Natural killer cell (primary cell): Measurements from ENCODE around the gene ZSCAN26. TPM values are rescaled to one million over a fixed set of nuclear protein-coding genes. Genes with fewer than 3 reads are reported as not detected.

ENCODE experiments used
- ATAC-seq, 3 donors: fragments of 150-1000 bp in 2 of 3; fragments of 200-7000 bp in 1 of 3; cut with Tn5 transposase; 1 replicate in 1 of 3; 2 replicates in 2 of 3; pipeline ENCODE4 v1.10.0; 2021; ENCODE audit warnings: mild to moderate bottlenecking in 2 of 3, moderate library complexity in 2 of 3
- DNase-seq, 2 donors: peaks; one replicate each; pipeline versions ENCODE4 v3.0.0 to v3.0.0-alpha.2; 2013 to 2021; ENCODE audit warnings: mixed read lengths in 1 of 2
- H3K27ac ChIP-seq: one replicate; pipeline ENCODE4 v1.5.1; 2013; ENCODE audit warnings: mild to moderate bottlenecking, low read length
- H3K27me3 ChIP-seq: one replicate; pipeline ENCODE4 v1.6.1; 2013; ENCODE audit warnings: low read length; ENCODE audit not compliant: control insufficient read depth, insufficient read depth
- H3K36me3 ChIP-seq: one replicate; pipeline ENCODE4 v1.6.1; 2013; ENCODE audit warnings: low read length; ENCODE audit not compliant: control insufficient read depth, insufficient read depth
- H3K4me1 ChIP-seq: one replicate; pipeline ENCODE4 v1.6.1; 2013; ENCODE audit warnings: low read length; ENCODE audit not compliant: control insufficient read depth, insufficient read depth
- H3K4me3 ChIP-seq: one replicate; pipeline ENCODE4 v1.5.1; 2013; ENCODE audit warnings: low read length
- H3K9me3 ChIP-seq: one replicate; pipeline ENCODE4 v1.6.1; 2013; ENCODE audit warnings: low read length; ENCODE audit not compliant: control insufficient read depth, insufficient read depth
- H3K27ac Mint-ChIP-seq, 2 donors: one replicate each; pipeline ENCODE4 v1.8.0; 2022; ENCODE audit warnings: mild to moderate bottlenecking in 2 of 2, mixed read lengths in 2 of 2, moderate library complexity in 1 of 2
- H3K27me3 Mint-ChIP-seq, 2 donors: one replicate each; pipeline ENCODE4 v1.8.0; 2022; ENCODE audit warnings: low read depth in 2 of 2, mixed read lengths in 2 of 2
- H3K36me3 Mint-ChIP-seq: one replicate; pipeline ENCODE4 v1.8.0; 2022; ENCODE audit warnings: mixed read lengths
- H3K4me1 Mint-ChIP-seq, 2 donors: one replicate each; pipeline ENCODE4 v1.8.0; 2022; ENCODE audit warnings: mixed read lengths in 2 of 2
- H3K4me3 Mint-ChIP-seq: one replicate; pipeline ENCODE4 v1.8.0; 2022; ENCODE audit warnings: mild to moderate bottlenecking, moderate library complexity, mixed read lengths
- H3K9me3 Mint-ChIP-seq, 2 donors: one replicate each; pipeline ENCODE4 v1.8.0; 2022; ENCODE audit warnings: mixed read lengths in 2 of 2
- WGBS: methylation state at CpG from one replicate; pipeline ENCODE4 v1.1.7; 2013; ENCODE audit warnings: missing lambda C conversion rate; ENCODE audit not compliant: insufficient coverage; 5-methylcytosine and 5-hydroxymethylcytosine counted together
- intact Hi-C: fragments of 100-400 bp; cut with micrococcal nuclease; formaldehyde crosslinking; loops from one replicate; pipeline ENCODE4 v1.14.2; 2022
- total RNA-seq, 4 donors: library from RNA; stranded (reverse); fragments of 120-200 nt in 1 of 4; gene quantifications; one replicate each; pipeline versions ENCODE4 v1.2.3 to v1.2.4, GENCODE V29; 2013 to 2022
- TF ChIP-seq, protein P1 (sequence below): fragments of 200-600 bp; IDR thresholded peaks from one replicate; pipeline ENCODE4 v1.8.0; 2022; ENCODE audit warnings: antibody characterized with exemption

ZSCAN26 gene
- total RNA-seq, result 10 to 100 TPM; 13.7 to 24.4 (median 15.4) TPM
- total RNA-seq (2013), result 30.6 TPM

DNA sequence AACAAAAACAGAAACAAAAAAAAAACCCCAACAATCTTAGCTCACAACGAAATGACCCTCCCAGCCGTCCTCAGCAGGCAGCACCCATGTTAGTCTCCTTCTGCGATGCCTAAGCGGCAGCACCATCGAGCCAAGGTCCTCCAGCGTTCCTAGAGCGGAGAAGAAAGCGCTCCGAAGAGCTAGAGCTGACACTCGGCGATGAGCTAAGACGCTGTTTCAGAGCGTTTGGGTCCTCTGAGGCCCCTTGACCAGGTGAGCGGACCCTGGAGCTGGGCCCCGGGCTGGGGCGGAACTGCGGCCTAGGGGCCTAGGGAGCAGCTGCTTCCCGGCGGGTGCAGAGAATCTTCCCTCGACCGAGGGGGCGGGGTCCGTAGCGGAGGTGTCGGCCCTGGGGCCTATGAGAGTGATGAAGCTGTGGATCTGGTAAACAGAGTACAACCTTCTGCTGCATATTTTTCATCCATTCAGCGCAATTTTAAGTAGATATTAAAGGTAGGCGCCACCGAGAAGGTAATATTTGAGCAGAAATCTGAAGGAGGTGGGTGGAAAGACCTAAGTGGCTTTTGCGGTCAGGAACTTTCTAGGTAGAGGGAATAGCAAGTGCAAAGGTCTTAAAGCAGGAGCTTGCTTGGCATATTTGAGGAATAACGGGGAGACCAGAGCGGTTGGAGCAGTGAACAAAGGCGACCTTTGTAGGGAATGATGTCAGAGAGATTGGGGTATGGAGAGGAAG is at the start of gene ZSCAN26:
Gene ZSCAN26 (plus strand): TSS at position 182 of the 733 bp plus-strand sequence. CDS start 4,777 bp downstream, outside the sequence.
- ATAC-seq (peak; percentile 96 to 97 (median 96)), DNase-seq (peak; percentile 83 to 93)
- under 1% methylated on average over 32 of the region's 32 CpGs for WGBS
- Mint-ChIP-seq H3K4me3 (no peak within 1 kb of the TSS), H3K27me3 (peaks cover 5 to 28% of the 10 kb centered on the region in 2 donors), H3K36me3 (no peaks in the 10 kb centered on the region), H3K27ac (no peak within 1 kb of the TSS), H3K9me3 (no peaks in the 10 kb centered on the region), H3K4me1 (no peaks in the 10 kb centered on the region)
- peaks cover 2% of the 10 kb centered on the region for H3K36me3 ChIP-seq
- intact Hi-C loops, result loop anchor here (1.0 to 5.0 kb wide), 5 partner anchors 15 to 145 kb away; partner anchors contain the start of genes ZKSCAN4 and ZSCAN16
- peak within 1 kb of the TSS; percentile 100 for H3K4me3 ChIP-seq
- H3K9me3 ChIP-seq, result no peaks in the 10 kb centered on the region
- peak within 1 kb of the TSS; percentile 90 for H3K27ac ChIP-seq
- peaks cover 6% of the 10 kb centered on the region for H3K4me1 ChIP-seq
- TF ChIP-seq, protein P1, sequence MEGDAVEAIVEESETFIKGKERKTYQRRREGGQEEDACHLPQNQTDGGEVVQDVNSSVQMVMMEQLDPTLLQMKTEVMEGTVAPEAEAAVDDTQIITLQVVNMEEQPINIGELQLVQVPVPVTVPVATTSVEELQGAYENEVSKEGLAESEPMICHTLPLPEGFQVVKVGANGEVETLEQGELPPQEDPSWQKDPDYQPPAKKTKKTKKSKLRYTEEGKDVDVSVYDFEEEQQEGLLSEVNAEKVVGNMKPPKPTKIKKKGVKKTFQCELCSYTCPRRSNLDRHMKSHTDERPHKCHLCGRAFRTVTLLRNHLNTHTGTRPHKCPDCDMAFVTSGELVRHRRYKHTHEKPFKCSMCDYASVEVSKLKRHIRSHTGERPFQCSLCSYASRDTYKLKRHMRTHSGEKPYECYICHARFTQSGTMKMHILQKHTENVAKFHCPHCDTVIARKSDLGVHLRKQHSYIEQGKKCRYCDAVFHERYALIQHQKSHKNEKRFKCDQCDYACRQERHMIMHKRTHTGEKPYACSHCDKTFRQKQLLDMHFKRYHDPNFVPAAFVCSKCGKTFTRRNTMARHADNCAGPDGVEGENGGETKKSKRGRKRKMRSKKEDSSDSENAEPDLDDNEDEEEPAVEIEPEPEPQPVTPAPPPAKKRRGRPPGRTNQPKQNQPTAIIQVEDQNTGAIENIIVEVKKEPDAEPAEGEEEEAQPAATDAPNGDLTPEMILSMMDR, result no peak
- H3K27me3 ChIP-seq, result no peaks in the 10 kb centered on the region

DNA sequence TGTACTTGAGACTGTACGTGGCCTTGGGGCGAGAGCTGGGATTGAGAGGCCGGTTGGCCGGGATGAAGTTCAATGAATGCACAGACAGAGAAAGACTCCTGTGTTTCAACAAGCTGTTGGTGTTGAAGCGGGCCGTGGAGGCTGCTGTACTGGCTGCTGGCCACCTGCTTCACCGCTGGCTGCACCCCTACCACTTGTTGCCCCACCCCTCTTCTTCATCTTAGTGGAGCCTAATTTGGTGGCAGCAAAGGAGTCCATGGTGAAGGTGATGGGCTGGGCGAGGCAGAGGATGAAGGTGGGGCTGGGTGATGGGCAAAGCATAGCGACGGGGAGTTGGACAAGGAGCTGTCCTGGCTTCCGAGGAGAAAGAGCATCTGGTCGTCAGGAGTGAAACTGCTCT is 49.1 kb upstream of the ZSCAN26 start:
- no peaks in the 10 kb centered on the region for H3K9me3 ChIP-seq
- Mint-ChIP-seq H3K27ac (no peak overlapping the region), H3K27me3 (peaks cover 46 to 63% of the 10 kb centered on the region in 2 donors), H3K36me3 (no peaks in the 10 kb centered on the region), H3K4me1 (peaks cover 4 to 16% of the 10 kb centered on the region in 2 donors), H3K4me3 (peak overlapping the region; percentile 91), H3K9me3 (no peaks in the 10 kb centered on the region)
- H3K27me3 ChIP-seq, result peaks cover 20% of the 10 kb centered on the region
- ATAC-seq, result no peak
- H3K36me3 ChIP-seq, result no peaks in the 10 kb centered on the region
- intact Hi-C loops, result loop anchor here (5.0 kb wide), 1 partner anchor 49 kb away; the partner anchor contains the start of gene ZSCAN26
- no peak overlapping the region for H3K27ac ChIP-seq
- WGBS, result 90% methylated on average over 12 of the region's 12 CpGs
- H3K4me3 ChIP-seq, result no peak overlapping the region
- peaks cover 12% of the 10 kb centered on the region for H3K4me1 ChIP-seq
- no peak for DNase-seq
- TF ChIP-seq, protein P1, result no peak

DNA sequence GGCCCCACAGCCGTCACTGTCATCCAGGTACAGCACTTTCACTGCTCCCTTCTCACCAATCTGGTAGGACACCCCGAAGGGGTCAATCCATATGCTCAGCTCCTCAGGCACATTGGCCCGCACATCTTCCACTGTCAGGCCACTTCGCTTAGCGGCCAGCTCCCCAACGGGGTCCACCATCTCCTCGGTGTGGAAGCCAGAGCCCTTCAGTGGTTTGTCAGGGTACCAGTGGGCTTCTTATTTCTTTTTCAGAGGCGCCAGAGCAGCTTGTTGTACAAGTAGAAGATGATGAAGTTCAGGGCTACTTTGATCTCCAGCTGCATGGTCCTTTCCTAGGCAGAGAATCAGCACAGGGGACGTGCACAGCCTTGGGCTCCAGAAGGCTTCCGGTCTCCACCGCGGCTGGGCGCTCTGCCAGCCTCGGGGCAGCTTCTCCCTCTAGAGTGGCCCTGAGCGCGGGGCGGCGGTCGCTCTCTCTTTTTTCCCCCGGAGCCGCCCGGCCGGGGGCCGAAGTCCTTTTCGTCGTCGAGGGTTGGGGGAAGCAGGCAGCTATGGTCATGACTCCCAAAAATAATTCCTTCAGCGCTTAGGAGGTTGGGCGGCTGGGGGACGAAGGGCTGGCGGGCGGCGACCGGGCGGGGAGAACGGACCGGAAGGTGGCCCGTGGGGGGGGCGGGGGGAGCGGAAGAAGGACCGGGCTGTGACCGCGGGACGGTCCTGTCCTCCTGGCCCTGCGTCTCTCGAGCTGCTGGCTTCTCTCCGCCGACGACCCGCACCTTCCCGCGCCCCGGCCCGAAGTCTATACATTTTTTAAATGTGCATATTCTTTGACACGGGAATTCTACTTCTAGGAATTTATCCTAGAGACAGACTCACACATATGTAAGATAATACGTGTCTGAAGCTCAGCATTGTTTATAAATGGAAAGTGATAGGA is 48.4 kb upstream of the ZSCAN26 start:
- no peaks in the 10 kb centered on the region for H3K36me3 ChIP-seq
- peak overlapping the region; percentile 72 for H3K4me3 ChIP-seq
- H3K27me3 Mint-ChIP-seq, result peaks cover 44 to 63% of the 10 kb centered on the region in 2 donors
- peaks cover 17% of the 10 kb centered on the region for H3K27me3 ChIP-seq
- H3K4me3 Mint-ChIP-seq, result peak overlapping the region; percentile 91
- ATAC-seq (peak; percentile 69 to 83 (median 79)), DNase-seq (peak; percentile 31 to 56)
- peak overlapping the region; percentile 51 for H3K27ac ChIP-seq
- intact Hi-C loops, result loop anchor here (5.0 kb wide), 1 partner anchor 49 kb away; the partner anchor contains the start of gene ZSCAN26
- peaks cover 11% of the 10 kb centered on the region for H3K4me1 ChIP-seq
- H3K27ac Mint-ChIP-seq, result peak overlapping the region in 1 of 2 donors; percentile 49
- H3K36me3 Mint-ChIP-seq, result no peaks in the 10 kb centered on the region
- no peaks in the 10 kb centered on the region for H3K9me3 Mint-ChIP-seq
- WGBS, result 10% methylated on average over 53 of the region's 56 CpGs
- H3K4me1 Mint-ChIP-seq, result peaks cover 0 to 16% of the 10 kb centered on the region in 2 donors
- H3K9me3 ChIP-seq, result no peaks in the 10 kb centered on the region
- TF ChIP-seq, protein P1, result no peak
